GM19238 (cell line): ENCODE results near the gene RAB14.
A peak's percentile ranks its signal among the peaks of the same experiment; 100 is the strongest.

ENCODE experiments used
- DNase-seq: peaks from one replicate; pipeline ENCODE4 v3.0.0; 2011; ENCODE audit warnings: low spot score; ENCODE audit not compliant: insufficient read length

The RAB14 gene

DNA sequence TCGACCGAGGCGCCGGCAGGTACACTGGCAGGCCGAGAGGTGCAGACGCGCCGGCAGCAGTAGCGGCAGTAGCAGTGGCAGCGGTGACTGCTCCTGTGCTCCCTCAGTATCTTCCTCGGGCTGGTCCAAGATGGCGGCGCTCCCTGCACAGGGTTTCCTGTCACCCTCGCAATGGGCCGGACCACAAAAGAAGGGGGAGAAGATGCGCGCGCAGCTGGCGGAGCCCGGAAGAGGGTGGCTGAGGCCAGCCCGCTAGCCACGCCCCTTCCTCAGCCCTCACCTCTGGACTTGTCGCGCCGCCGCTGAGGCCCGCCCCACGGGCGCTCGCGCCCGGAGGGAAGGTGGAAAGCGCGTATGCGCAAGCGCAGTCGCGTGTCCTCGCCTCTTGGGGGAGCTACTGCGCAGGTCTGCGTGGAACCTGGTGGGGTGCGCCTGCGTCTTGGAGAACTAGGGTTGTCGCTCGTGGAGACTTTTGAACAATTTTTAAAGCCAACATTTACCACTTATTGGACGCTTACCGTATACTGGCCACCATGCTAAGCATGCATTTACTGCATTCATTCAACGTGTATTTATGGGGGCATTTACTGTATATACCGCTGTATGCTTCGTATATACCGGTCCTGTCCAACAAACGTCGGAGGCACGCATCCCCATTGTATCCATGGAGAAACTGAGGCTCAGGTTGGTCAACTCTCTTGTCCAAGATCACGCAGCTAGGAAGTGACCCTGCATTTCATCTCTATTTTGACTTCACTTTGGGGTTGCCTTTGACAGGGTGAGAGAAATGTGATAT lies at the start of gene RAB14:
Gene RAB14 (minus strand): TSS at position 132 of the 796 bp plus-strand sequence. CDS start 8,457 bp downstream, outside the sequence.
- peak; percentile 91 for DNase-seq

DNA sequence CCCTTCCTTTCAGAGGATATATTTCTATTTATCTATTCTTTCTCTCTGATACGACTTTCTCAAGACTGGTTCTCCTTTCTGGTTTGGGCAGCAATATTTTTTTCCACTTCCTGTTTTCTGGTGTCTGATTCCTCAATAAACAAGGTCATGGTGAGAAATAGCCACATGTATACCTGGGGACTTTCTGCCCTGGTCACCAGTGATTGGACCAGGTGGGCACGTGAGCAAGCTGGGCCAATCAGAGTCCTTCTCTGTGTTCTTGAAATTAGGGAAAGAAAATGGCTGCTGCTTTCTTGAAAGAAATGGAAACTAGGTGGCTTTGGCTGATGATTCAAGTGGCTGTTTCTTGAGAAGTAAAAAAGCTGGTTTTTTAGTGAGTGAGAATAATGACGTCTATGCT lies 47.9 kb upstream of the RAB14 start:
- DNase-seq: no peak

DNA sequence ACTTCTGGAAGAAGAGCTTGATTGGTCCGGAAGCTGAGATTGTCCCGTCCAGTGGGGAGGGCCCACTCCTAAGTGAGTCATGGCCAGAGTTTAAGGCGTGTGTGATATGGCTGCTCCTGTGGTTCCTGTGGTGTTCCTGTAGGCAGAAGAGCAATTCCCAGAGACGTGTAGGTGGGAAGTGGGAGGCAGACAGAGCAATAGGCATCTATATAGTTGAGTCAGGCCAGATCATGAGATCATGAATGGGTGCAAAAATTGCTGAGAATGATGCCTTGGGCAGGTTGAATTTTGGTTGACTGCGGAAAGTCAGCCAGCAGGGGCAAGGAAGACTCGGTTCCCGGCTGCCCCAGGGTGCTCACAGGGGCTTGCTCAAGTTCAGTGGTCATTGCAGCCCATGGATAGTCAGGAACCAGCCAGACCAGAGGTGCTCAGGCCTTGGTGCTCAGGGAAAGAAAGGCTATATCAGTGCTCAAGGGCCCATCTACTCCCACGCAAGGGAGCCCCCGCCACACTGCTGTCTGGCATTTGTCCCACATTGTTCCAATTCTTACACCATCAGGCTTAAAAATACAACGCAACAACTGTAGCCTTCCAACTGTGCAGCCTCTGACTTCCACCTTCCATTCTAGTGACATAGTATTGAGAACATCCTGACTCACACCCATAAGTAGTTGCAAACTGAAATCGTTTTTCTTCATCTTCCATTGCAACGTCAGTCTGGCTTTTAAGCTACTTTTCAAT lies 45.3 kb upstream of the RAB14 start:
- DNase-seq: no peak

DNA sequence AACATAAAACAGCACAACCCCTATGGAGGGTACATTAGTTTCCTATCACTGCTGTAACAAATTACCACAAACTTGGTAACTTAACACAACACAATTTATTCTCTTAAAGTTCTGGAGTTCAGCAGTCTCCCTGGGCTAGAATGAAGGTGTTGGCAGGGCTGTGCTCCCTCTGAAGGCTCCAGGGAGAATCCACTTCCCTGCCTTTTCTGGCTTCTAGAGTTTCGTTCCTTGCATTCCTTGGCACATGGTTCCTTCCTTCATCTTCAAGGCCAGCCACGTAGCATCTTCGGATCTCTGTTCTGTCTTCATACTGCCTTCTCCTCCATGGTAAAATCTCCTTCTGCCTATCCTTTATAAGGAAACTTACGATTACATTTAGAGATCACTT lies 41.3 kb upstream of the RAB14 start:
- DNase-seq: no peak

DNA sequence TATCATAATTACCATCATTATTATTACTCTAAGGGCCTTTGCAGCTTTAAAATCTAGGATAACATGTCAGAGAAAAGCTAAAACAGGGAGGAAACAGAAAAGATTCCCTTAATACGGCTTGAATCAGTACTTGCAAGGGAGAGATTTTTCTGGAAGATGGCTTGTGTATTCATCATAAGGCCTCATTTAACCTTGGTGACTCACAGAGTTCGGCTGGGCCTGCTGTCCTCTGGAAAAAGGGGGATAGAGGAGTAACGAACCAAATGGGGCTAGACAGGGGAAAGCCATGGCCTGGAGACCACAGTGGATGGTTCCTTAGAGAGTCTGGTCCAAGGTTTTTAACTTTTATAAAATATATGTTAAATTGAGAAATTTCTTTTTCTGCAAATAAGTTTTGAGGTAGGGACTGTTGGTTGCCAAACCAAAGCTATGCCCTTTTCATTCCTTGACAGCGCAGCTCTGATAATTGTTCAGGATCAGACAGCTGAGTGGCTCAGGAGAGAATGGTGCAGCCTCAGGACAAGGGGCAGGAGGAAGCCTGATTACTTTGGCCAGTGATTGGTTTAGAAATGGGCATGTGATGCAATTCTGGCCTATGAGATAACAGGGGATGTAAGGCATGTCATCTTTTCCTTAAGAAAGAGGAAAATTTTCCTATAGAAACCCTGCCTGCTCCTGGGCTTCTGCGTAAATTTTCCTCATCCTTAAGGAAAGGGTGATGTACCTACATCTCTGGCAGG lies 40.7 kb upstream of the RAB14 start:
- DNase-seq: no peak

DNA sequence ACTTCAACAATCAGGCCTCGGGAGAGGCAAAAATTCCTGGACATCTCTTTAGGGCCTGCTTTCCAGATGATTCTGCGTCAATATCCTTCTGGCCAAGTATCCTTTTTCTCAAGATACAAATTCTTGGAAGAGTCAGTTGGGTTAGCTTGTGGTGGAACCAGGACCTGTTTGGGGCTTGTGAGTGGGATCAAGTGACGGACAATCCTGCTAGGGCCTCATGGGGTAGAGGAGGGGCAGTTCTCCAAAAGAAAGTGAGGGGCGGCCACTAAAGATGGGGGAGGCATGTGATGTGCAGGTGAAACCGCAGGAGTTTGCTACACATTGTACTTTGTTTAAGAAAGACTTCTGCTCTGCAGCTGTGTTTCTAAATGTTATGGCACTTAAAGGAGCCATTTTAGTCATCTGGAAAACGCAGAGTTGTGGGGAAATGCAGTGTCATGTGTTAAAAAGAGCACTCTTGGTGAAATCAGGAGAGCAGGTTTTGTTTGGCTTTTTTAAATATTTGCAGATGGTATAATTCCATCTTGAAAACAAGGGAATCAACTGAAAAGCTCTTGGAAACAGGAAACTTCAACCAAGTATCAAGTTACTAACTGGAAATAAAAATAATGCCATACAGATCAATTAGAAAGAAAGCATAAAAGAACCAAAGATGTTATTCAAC lies 38.9 kb upstream of the RAB14 start:
- no peak for DNase-seq

DNA sequence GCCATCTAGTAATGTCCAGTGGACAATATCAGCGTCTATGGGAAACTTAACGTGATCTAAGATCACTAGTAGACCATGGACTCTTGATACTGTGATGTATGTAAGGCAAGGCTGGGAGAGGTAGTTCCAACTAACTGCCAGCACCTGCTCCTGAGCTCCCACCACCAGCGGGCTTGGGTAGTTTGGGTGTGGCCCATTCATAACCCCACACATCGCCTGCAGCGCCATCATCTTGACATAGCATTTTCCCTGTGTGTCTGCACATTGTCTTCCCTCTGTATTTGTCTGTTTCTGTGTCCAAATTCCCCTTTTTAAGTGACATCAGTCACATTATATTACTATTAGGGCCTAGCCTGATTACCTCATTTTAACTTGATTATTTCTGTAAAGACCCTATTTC lies 38.2 kb upstream of the RAB14 start:
- DNase-seq: no peak

DNA sequence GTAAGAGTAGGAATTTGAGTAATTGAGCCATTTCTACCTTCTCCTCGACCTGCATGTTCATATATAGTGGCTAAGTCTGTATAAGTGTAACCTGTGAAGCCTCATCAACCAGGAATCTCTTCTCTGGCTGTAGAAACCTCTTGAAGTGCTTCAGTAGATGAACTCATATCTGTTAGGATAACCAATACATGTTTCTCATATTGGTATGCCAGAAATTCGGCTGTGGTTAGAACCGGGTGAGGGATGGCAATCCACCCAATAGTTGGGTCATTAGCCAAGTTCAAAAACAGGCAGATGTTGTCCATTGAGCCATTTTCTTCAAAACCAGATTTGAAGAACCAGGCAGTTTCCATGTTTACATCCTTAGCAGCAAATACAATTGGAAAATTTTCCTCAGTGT lies 37.4 kb upstream of the RAB14 start:
- DNase-seq: no peak

DNA sequence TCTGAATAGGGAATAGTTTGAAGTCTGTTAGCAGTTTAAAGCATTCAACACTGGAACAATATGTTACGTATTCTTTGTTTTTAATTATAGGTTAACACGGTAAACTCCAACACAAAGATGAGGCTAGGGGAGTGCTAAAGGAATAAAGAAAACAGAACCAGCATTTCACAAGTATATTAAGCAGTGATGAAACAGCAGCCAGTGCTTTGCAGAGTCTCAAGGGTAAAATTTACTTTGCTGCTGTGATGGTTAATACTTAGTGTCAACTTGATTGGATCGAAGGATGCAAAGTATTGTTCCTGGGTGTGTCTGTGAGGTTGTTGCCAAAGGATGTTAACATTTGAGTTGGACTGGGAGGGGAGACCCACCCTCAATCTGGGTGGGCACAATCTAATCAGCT lies 36.2 kb upstream of the RAB14 start:
- no peak for DNase-seq

DNA sequence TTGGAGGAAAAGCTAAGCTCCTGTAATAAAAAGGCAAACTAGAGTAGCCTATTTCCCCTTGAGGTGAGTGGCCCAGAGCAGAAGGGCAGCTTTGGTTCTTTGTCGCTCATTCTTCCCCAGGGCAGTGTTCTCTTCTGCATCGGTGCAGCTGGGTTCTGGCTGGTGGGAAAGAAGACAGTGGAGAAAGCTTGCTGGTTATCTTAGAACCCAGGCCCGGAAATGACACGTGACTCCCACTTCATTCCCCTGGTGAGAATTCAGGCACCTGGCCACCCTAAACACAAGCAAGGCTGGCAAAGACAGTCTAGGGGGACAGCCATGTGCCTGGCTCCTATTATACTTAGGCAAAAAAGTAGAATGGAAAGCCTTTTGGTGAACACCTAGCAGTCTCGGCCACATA lies 33.8 kb upstream of the RAB14 start:
- DNase-seq: no peak

DNA sequence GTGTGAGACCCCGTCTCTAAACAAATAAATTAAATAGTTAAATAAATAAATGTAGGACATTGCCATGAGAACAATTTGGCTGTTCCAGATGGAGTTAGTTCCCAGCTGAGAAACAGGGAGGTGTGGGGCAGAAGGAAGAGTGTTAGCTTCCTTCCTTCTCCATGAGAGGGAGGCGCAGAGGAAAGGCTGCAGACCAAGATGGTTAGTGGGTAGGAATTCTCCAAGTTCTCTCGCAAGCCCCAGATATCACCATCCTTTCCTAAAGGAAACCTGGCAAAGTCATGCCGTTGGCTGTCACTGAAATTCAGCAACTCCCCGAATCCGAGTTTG lies 33.1 kb upstream of the RAB14 start:
- no peak for DNase-seq

DNA sequence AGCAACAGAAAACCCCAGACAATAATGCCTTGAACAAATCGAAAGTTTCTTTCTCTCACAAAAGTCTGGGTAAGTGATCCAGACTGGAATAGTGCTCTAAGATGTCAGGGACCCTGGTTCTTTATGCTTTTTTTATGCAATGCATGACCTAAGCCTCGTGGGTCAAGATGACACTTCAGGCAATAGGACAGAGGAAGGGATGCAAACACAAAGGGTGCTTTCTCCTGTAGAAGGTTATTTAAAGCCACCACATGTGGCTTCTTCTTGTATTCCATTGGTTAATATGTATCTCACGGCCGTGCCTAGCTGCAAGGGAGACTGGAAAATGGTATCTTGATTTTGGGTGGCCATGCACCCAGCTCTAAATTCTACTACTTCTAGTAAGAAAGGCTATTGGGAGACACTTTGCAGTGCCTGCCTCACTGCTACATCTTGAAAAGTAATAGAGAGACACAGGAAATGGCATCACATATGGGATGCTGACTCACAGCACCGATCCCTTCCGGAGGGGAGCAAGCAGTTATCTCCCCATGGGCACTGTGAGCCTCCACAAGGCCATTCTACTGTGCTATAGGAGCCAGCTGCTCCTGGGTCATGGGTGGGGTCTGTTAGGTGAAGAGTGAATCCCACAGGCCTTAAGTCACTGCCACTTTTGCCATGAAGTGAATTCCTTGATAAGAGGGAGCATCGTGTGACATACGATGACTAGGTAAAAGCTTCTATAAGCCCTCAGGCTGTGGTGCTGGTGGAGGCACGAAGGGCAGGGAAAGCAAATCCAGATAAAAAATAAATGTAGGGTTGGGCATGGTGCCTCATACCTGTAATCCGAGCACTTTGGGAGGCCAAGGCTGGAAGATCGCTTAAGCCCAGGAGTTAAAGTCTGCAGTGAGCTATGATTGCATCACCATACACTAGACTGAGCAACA lies 32.5 kb upstream of the RAB14 start:
- no peak for DNase-seq

DNA sequence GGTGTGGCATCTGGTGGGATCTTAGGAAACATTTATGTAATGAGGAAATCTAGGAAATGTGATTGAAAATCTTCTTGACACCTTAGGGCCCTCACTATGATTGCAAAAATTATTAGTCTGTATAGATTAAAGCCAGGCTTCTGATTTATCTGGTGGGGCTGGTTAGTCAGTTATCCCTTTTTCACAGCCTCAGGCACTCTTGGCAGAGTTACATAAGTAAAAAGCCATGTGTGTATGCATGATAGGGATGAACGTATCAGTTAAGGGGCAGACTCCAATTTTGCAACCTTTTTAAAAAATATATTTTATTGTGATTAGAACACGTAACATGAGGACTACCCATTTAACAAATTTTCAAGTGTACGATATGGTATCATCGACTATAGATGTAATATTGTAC lies 30.6 kb upstream of the RAB14 start:
- no peak for DNase-seq

DNA sequence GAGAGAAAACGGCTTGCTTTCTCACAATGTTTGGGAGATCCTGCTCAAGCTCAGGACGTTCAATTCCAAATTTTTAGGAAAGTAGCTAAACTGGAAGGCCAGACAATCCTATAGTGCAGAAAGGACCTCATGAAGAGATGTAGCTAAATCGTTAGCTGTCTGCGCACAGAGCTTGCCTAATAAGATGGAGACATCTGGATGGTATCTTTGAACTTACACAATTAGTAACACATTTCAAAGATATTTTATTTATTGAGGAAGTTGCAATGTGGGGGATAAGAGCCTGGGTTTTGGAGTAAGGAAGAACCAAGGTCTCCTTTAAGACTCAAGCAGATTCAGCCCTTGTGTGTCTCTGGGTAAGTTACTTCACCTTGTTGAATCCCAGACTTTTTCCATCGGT lies 28.6 kb upstream of the RAB14 start:
- DNase-seq: no peak

DNA sequence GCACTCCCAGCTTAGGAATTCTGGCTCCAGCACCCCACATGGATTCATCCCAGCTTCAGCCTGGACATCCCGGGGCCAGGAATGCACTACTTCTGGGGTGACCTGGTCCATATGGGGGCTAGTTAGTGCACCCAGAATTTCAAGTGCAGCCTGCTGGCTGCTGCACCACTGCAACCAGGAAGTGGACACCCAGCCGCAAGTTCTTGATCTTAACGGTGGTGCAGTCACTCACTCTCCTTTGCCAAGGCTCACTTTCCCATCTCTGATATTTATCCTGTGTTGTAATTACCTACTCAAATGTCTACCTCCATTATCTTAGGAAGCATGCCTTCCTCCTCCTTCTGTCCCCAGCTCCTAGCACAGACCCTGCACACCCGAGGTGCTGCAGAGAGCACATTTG lies 26.2 kb upstream of the RAB14 start:
- no peak for DNase-seq

DNA sequence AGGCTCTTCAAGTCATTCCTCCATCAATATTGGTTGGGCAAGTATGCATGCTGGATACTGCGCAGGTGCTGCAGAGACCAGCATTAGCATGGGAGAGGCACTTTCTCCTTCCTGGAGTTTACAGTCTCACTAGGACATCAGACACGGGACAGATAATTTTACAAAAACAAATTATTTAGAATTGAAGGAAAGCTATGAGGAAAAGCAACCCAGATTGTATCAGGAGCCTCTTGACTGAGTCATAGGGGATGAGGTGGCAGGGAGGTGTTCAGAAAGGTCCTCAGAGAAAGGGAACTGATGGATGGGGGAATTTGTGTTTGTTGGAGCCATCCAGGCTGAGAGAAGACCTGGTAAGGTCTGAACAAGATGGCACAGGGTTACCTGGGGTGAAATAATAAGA lies 24.5 kb upstream of the RAB14 start:
- no peak for DNase-seq

DNA sequence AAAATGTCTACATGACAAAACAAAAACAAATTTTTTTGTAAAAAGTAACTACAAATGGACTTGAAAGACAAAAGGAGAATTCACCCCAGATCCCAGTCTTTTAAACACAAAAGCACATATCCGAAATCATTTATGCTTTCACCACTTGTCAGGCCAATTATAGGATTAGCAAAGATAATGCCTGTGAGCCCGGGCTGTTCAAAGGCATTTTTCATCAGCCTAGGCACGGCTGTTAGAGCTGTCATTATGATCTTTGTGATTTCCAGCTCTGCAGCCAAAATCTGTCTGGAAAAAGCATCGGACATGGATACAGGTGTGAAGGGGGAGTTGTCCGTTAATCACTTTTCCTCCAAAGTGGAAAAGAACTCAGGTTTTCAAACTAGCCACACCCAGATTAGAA lies 23.6 kb upstream of the RAB14 start:
- no peak for DNase-seq

DNA sequence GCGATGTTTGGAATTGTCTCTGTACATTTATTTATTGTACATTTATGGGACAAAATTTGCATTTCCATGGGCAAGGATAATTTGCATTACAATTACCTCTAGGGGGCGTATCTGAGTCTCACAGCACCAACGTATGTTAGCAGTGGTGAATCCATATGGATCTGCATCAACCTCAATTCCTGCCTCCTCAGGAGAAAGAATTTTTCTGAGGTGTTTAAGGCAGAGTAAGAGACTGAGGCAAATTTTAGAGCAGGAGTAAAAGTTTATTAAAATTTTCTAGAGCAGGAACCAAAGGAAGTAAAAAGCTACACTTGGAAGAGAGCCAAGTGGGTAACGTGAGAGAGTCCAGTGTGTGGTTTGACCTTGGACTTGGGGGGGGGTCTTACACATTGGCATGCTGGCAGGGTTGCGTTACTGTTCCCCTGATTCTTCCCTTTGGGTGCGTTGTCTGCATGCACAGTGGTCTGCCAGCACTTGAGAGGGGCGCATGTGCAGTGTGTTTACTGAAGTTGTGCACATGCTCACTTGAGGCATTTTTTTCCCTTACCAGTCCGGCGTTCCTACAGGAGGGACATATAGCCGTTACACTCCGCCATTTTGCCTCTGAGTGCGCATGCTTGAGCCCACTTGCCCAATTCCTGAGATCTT lies 21.0 kb upstream of the RAB14 start:
- no peak for DNase-seq

DNA sequence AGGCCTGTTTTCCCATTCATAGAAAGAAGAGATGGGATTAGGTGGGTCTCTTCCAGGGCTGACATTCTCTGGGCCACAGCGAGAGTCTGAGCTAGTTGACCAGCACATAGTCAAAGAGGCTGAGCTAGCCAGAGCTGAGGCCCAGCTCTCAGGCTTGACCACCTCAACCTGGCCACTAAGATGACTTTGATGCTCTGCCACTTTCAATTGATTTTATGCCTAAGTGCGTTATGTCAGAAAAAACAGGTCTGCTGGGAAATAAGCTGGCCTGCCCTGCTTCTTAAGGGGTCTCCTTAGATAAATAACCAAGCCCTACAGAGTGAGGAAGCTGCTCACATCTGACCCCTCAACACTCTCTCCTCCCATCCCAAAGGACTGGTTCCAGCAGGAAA lies 20.0 kb upstream of the RAB14 start:
- no peak for DNase-seq

DNA sequence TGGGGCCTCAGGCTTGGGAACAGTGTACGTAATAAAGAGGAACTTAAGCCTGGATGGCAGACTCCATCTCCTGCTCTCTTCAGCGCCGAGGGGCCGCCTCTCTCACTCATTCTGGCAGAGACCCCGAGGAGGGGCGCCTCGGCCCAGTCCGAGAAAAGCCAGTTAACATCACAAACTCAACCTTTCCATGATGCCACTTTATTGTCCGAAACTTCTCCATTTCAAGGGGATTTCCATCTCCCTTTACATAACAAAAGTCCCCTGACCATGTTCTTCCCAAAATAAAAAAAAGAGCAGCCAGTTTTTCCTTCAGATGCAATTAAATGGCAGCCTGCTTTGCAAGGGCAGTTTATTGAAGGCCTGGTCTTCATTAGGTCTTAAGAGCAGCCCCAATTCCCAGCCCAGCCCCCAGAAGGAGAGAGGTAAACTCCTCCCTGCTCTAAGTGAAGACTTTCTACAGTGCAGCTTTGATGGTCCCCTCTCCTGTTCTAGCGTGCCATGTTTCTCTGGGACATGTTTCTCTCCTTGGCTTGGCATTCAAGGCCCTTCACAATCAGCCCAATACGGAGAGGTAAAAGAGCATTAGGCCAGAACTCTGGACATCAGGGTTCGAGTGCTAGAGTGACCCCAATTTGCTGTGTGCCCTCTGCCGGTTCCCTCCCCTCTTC lies 19.5 kb upstream of the RAB14 start:
- no peak for DNase-seq
